Astrocyte of the cerebellum (primary cell): ENCODE measurements around the gene RIT1.

Source experiments
- DNase-seq: peaks from one replicate; pipeline ENCODE4 v3.0.0-alpha.2; 2011; ENCODE audit warnings: low read depth
- H3K4me3 ChIP-seq: 2 replicates; pipeline ENCODE4 v1.5.1; 2011; ENCODE audit warnings: mild to moderate bottlenecking, low read depth, low read length, moderate library complexity
- CTCF ChIP-seq: IDR thresholded peaks from 2 replicates; pipeline ENCODE4 v1.5.1; 2012; ENCODE audit warnings: low read length, low read depth, moderate library complexity, mild to moderate bottlenecking; ENCODE audit errors: missing control alignments
- in situ Hi-C: cut with HindIII; loops from 2 replicates; pipeline ENCODE4 v1.10.0; 2017; ENCODE audit warnings: low sequenced_read_pairs

The RIT1 gene

GRCh38 chr1:155888481-155888880 lies 22.7 kb downstream of the RIT1 start:
- no peak for TF ChIP-seq CTCF
- no peak overlapping the region for H3K4me3 ChIP-seq
- in situ Hi-C loops = no loop called here
- no peak for DNase-seq

DNA sequence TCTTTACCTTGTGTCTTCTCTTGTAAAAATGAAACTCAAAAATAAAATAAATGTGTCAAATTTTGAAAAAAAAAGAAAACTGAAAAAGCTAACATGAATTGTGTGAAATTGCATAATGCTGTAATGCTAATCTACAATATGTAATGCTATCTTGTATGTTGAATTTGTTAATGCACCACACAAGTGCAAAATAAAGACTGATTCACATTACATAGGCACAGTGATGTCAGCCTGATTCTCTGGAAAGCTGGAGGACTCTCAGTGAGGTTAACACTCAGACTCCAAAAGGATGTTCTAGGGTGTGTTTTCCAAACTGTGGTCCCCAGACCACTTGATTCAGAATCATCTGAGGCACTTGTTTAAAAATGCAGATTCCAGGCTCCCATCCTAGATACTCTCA lies 26.2 kb downstream of the RIT1 start:
- H3K4me3 ChIP-seq = no peak overlapping the region
- in situ Hi-C loops = no loop called here

DNA sequence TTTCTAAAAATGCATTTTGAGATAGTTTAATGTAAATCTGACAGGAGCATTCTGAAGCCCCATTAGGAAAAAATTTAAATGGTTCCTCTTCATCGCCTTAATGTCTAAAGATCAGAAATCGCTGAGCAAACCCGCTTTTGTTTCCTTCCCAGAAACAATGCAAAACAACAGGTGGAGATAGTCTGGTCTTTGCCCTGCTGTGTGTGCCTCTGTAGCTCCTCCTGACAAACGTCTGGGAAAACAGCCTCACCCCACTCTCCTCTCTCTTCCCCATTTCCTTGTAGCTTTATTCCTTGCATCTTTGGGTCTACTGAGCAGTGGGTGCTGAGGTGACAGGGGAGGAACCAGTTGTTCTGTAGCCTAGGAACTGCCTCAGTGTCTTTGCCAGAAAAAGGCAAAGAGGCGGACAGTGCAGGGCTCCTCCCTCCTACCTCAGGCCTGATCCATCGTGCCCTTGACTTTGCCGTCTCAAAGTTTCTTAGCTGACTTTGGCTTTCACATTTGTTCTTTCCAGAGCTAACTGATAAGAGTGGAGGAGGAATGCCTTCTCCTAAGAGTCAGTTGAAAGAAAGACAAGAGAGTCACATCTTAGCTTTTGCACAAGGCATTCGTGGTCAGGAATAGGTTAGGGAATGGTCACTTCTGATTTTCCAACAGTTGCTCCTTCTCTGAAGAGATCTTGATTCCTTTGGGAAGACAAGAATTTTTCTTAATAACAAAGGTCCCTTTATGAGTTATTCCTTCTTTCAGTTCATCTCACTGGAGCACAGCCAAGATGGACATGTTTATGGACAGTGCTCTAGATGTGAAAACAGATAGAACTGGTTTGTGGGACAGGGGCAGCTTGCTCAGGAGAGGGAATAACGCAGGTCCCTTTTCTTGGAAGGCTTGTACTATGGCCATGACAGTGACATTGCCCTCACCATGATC lies 26.9 kb downstream of the RIT1 start:
- TF ChIP-seq CTCF = no peak
- DNase-seq = no peak
- no peak overlapping the region for H3K4me3 ChIP-seq
- in situ Hi-C loops = no loop called here

More for the DNA sequence above, 26.2 kb downstream of the RIT1 start:
- TF ChIP-seq CTCF = no peak
- DNase-seq = no peak

DNA sequence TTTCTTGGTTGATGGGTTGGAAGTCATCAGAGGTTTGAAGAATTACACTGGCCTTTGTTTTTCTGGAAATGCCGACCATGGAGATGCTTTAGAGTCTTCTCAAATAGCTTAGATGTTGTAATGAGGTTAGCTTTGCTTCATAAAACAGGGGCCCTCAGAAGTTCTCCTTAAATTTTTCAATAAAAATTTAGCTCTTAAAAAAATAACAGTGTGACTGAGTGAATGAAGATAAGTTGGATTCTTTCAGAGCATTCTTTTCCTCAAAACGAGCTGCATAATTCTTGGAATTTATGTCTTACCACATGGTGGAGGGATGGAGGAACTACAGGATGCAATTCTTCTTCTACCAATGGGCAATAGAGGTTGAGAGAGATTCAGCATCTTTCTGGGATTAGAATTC lies 28.4 kb downstream of the RIT1 start:
- no peak overlapping the region for H3K4me3 ChIP-seq
- TF ChIP-seq CTCF = no peak
- in situ Hi-C loops = no loop called here
- DNase-seq = no peak

DNA sequence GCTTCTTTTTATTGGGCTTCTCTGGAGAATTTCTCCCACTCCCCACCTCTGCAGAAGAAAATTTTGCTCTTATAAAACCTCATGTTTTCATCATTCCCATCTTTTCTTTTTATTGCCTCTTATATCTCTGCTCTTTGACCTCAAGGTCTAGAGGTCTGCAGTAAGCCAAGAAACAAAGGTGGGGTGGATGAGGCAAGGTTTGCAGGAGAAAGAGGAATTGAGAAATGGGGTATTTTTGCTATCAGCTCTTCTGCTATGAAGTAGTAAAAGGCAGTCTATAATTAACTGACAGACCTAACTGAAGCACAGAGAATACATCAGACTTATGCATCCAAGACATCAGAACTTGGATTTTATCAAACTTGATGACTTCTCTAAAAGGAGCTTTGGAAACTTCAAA lies 28.9 kb downstream of the RIT1 start:
- DNase-seq = no peak
- in situ Hi-C loops = no loop called here
- H3K4me3 ChIP-seq = no peak overlapping the region
- no peak for TF ChIP-seq CTCF

- no peak for DNase-seq
- TF ChIP-seq CTCF = no peak
- no peak overlapping the region for H3K4me3 ChIP-seq
- in situ Hi-C loops = no loop called here
These were observed 30.2 kb downstream of the RIT1 start for GRCh38 chr1:155880950-155881349.
